Posterior vena cava (tissue), 2 donors: ENCODE results near the gene MAS1. TPM values are rescaled to one million over a fixed set of nuclear protein-coding genes. Genes with fewer than 3 reads are reported as not detected.
"Not testable (repeated sequence)": the region's sequence is repeated elsewhere in the genome, so short reads cannot be mapped to it uniquely, and the experiment has no call there.

Source experiments
- DNase-seq: peaks from one replicate; pipeline ENCODE4 v3.0.0-alpha.2; 2020; ENCODE audit warnings: low spot score
- intact Hi-C, 2 donors: fragments of 100-400 bp; cut with DNase I; formaldehyde crosslinking; loops; one replicate each; pipeline versions ENCODE4 v1.14.1 to v1.14.2; 2022 to 2023
- long read RNA-seq, 2 donors: library from polyadenylated mRNA; unstranded; transcript quantifications; one replicate each; pipeline ENCODE4 v2.0.0, GENCODE V29; 2020 to 2021
- total RNA-seq, 2 donors: library from RNA; stranded (reverse); fragmentation: NEBNext Ultra II Directional; extraction: Animal tissue kit (Norgen Biotek cat#: 25700); gene quantifications; one replicate each; pipeline ENCODE4 v1.2.1, GENCODE V29; 2021
- donor health status: DM: yes; HTN: yes; CAD: no.
- donor health status: DM: yes; HTN: yes; CAD: no.

Gene MAS1
- under 1 TPM; 0.29 to 0.42 TPM for total RNA-seq
- long read RNA-seq, donor 1: 0 reads
- long read RNA-seq, donor 2: 0 reads

- DNase-seq: no peak
- intact Hi-C loops: no loop called here
Observed at GRCh38 chr6:159890792-159891191, at the start of gene MAS1. Gene MAS1, plus strand, starts transcription at chr6:159890988. Its CDS starts 15,968 bp downstream, at chr6:159906956.

- intact Hi-C loops: no loop called here
- DNase-seq: no peak
Observed at GRCh38 chr6:159842035-159842434, 48.8 kb upstream of the MAS1 start.

- DNase-seq: no peak
- intact Hi-C loops: no loop called here
Observed at GRCh38 chr6:159844737-159845645, 45.8 kb upstream of the MAS1 start.

GRCh38 chr6:159848552-159848951, 42.2 kb upstream of the MAS1 start:
- intact Hi-C loops, DNase-seq: not testable (repeated sequence)

- intact Hi-C loops: loop anchor here in 1 of 2 donors (10.0 kb wide), 1 partner anchor 195 kb away; no protein-coding TSS in a partner anchor
Observed at GRCh38 chr6:159849851-159850250, 40.9 kb upstream of the MAS1 start.

GRCh38 chr6:159852877-159853276, 37.9 kb upstream of the MAS1 start:
- intact Hi-C loops: loop anchor here in 1 of 2 donors (10.0 kb wide), 1 partner anchor 192 kb away; no protein-coding TSS in a partner anchor
- no peak for DNase-seq

More at GRCh38 chr6:159849851-159850250, 40.9 kb upstream of the MAS1 start:
- not testable (repeated sequence) for DNase-seq

- no peak for DNase-seq
- intact Hi-C loops: loop anchor here in 1 of 2 donors (10.0 kb wide), 1 partner anchor 191 kb away; no protein-coding TSS in a partner anchor
Observed at GRCh38 chr6:159853754-159854153, 37.0 kb upstream of the MAS1 start.

GRCh38 chr6:159854959-159855358, 35.8 kb upstream of the MAS1 start:
- intact Hi-C loops: loop anchor here in 1 of 2 donors (10.0 kb wide), 1 partner anchor 190 kb away; no protein-coding TSS in a partner anchor
- DNase-seq: no peak

- DNase-seq: no peak
- intact Hi-C loops: loop anchor here in 1 of 2 donors (10.0 kb wide), 1 partner anchor 187 kb away; no protein-coding TSS in a partner anchor
Observed at GRCh38 chr6:159858259-159858658, 32.5 kb upstream of the MAS1 start.

- DNase-seq: no peak
- intact Hi-C loops: loop anchor here in 1 of 2 donors (5.0 kb wide), 2 partner anchors 82 to 677 kb away; no protein-coding TSS in a partner anchor
Observed at GRCh38 chr6:159860482-159860881, 30.3 kb upstream of the MAS1 start.

GRCh38 chr6:159862103-159862502, 28.7 kb upstream of the MAS1 start:
- DNase-seq: no peak
- intact Hi-C loops: loop anchor here (2.0 to 5.0 kb wide), 3 partner anchors 79 to 675 kb away; no protein-coding TSS in a partner anchor

- intact Hi-C loops: loop anchor here (2.0 to 5.0 kb wide), 3 partner anchors 77 to 674 kb away; no protein-coding TSS in a partner anchor
- not testable (repeated sequence) for DNase-seq
Observed at GRCh38 chr6:159863341-159863740, 27.4 kb upstream of the MAS1 start.

- intact Hi-C loops: no loop called here
- no peak for DNase-seq
Observed at GRCh38 chr6:159865226-159865920, 25.4 kb upstream of the MAS1 start.

GRCh38 chr6:159866286-159867247, 24.2 kb upstream of the MAS1 start:
- intact Hi-C loops: no loop called here
- no peak for DNase-seq

- no peak for DNase-seq
- intact Hi-C loops: no loop called here
Observed at GRCh38 chr6:159871241-159871640, 19.5 kb upstream of the MAS1 start.

- intact Hi-C loops: no loop called here
- no peak for DNase-seq
Observed at GRCh38 chr6:159871906-159872305, 18.9 kb upstream of the MAS1 start.

- DNase-seq: no peak
- intact Hi-C loops: no loop called here
Observed at GRCh38 chr6:159874435-159874834, 16.4 kb upstream of the MAS1 start.

- intact Hi-C loops: no loop called here
- no peak for DNase-seq
Observed at GRCh38 chr6:159875194-159875593, 15.6 kb upstream of the MAS1 start.
